ENCODE measurements around the gene NHS.

- TF ChIP-seq, protein P1, sequence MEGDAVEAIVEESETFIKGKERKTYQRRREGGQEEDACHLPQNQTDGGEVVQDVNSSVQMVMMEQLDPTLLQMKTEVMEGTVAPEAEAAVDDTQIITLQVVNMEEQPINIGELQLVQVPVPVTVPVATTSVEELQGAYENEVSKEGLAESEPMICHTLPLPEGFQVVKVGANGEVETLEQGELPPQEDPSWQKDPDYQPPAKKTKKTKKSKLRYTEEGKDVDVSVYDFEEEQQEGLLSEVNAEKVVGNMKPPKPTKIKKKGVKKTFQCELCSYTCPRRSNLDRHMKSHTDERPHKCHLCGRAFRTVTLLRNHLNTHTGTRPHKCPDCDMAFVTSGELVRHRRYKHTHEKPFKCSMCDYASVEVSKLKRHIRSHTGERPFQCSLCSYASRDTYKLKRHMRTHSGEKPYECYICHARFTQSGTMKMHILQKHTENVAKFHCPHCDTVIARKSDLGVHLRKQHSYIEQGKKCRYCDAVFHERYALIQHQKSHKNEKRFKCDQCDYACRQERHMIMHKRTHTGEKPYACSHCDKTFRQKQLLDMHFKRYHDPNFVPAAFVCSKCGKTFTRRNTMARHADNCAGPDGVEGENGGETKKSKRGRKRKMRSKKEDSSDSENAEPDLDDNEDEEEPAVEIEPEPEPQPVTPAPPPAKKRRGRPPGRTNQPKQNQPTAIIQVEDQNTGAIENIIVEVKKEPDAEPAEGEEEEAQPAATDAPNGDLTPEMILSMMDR (conservative IDR thresholded peaks at IDR 0.05; ENCODE audit: low read depth, low read length) = no peak
- TF ChIP-seq POLR2A (IDR thresholded peaks at IDR 0.05; ENCODE audit: low read depth, low read length) = no peak
- no peak for TF ChIP-seq BHLHE40 (IDR thresholded peaks at IDR 0.05; ENCODE audit: low read depth, low read length)
- no peak for TF ChIP-seq FOS (IDR thresholded peaks at IDR 0.05; ENCODE audit: low read depth, low read length)
Observed at GRCh38 chrX:17679820-17680219, 304.8 kb downstream of the NHS start.
